Neural crest cell (in vitro differentiated cells): ENCODE measurements around the gene S100A7. TPM values are rescaled to one million over a fixed set of nuclear protein-coding genes. Genes with fewer than 3 reads are reported as not detected.
"Not testable (repeated sequence)": the region's sequence is repeated elsewhere in the genome, so short reads cannot be mapped to it uniquely, and the experiment has no call there.

Experiments
- DNase-seq: peaks from one replicate; pipeline ENCODE4 v3.0.0; 2021; ENCODE audit warnings: low read depth, mixed read lengths, low spot score
- H3K27ac Mint-ChIP-seq: one replicate; pipeline ENCODE4 v1.8.0; 2021; ENCODE audit warnings: mild to moderate bottlenecking, mixed read lengths; ENCODE audit not compliant: unreplicated experiment
- H3K27me3 Mint-ChIP-seq: 2 replicates; pipeline ENCODE4 v1.8.0; 2021; ENCODE audit warnings: low read depth, mild to moderate bottlenecking, mixed read lengths
- H3K36me3 Mint-ChIP-seq: 2 replicates; pipeline ENCODE4 v1.8.0; 2021; ENCODE audit warnings: low read depth, mild to moderate bottlenecking, mixed read lengths
- H3K4me1 Mint-ChIP-seq: 2 replicates; pipeline ENCODE4 v1.8.0; 2021; ENCODE audit warnings: mixed read lengths
- H3K4me3 Mint-ChIP-seq: one replicate; pipeline ENCODE4 v1.8.0; 2021; ENCODE audit warnings: mild to moderate bottlenecking, mixed read lengths
- H3K9me3 Mint-ChIP-seq: 2 replicates; pipeline ENCODE4 v1.8.0; 2021; ENCODE audit warnings: mixed read lengths
- total RNA-seq: library from RNA; stranded (reverse); gene quantifications from 2 replicates; pipeline ENCODE4 v1.2.1, GENCODE V29; 2021
- TF ChIP-seq, protein P1 (sequence below): fragments of 200-600 bp; sonication (generic); conservative IDR thresholded peaks from 2 replicates; pipeline ENCODE4 v1.5.0; 2021; ENCODE audit warnings: antibody characterized with exemption, mild to moderate bottlenecking

Gene S100A7
- total RNA-seq, 1 donor from 2014 or later: not detected

GRCh38 chr1:153415850-153416570 lies 44.4 kb downstream of the S100A7 start, which contains the start of gene S100A7A:
S100A7A (plus strand) TSS chr1:153416520; CDS start chr1:153418083, 1,563 bp downstream.
- H3K4me3 Mint-ChIP-seq: no peak within 1 kb of the TSS
- H3K9me3 Mint-ChIP-seq: no peaks in the 10 kb centered on the region
- no peaks in the 10 kb centered on the region for H3K4me1 Mint-ChIP-seq
- H3K27me3 Mint-ChIP-seq: peaks cover 31% of the 10 kb centered on the region
- H3K27ac Mint-ChIP-seq: no peak within 1 kb of the TSS
- no peaks in the 10 kb centered on the region for H3K36me3 Mint-ChIP-seq
- DNase-seq: no peak
- TF ChIP-seq, protein P1, sequence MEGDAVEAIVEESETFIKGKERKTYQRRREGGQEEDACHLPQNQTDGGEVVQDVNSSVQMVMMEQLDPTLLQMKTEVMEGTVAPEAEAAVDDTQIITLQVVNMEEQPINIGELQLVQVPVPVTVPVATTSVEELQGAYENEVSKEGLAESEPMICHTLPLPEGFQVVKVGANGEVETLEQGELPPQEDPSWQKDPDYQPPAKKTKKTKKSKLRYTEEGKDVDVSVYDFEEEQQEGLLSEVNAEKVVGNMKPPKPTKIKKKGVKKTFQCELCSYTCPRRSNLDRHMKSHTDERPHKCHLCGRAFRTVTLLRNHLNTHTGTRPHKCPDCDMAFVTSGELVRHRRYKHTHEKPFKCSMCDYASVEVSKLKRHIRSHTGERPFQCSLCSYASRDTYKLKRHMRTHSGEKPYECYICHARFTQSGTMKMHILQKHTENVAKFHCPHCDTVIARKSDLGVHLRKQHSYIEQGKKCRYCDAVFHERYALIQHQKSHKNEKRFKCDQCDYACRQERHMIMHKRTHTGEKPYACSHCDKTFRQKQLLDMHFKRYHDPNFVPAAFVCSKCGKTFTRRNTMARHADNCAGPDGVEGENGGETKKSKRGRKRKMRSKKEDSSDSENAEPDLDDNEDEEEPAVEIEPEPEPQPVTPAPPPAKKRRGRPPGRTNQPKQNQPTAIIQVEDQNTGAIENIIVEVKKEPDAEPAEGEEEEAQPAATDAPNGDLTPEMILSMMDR: no peak

- not testable (repeated sequence) for H3K4me3 Mint-ChIP-seq, H3K36me3 Mint-ChIP-seq, H3K4me1 Mint-ChIP-seq, H3K27ac Mint-ChIP-seq, H3K9me3 Mint-ChIP-seq, DNase-seq
- H3K27me3 Mint-ChIP-seq: peaks cover 32% of the 10 kb centered on the region
Measured at GRCh38 chr1:153413961-153414360, 46.5 kb downstream of the S100A7 start.

Other genes starting within 250 kb of the S100A7 start
- gene PRR9, start 243.1 kb downstream of the S100A7 start, total RNA-seq: not detected in 2 replicates
- not detected in 2 replicates for gene LORICRIN, start 201.0 kb downstream of the S100A7 start, total RNA-seq
- not detected in 2 replicates for gene PGLYRP3, start 147.7 kb downstream of the S100A7 start, total RNA-seq
- not detected in 2 replicates for gene PGLYRP4, start 111.8 kb downstream of the S100A7 start, total RNA-seq
- not detected in 2 replicates for gene S100A9, start 102.8 kb downstream of the S100A7 start, total RNA-seq
- gene S100A12, start 85.0 kb downstream of the S100A7 start, total RNA-seq: not detected in 2 replicates
- not detected in 2 replicates for gene S100A8, start 69.6 kb downstream of the S100A7 start, total RNA-seq
- gene S100A7A, start 44.1 kb downstream of the S100A7 start, total RNA-seq: not detected in 2 replicates
- not detected in 2 replicates for gene S100A6, start 75.3 kb upstream of the S100A7 start, total RNA-seq
- not detected in 2 replicates for gene S100A5, start 80.3 kb upstream of the S100A7 start, total RNA-seq
- gene S100A4, start 85.2 kb upstream of the S100A7 start, total RNA-seq: 10.3 and 11.7 TPM in 2 replicates
- gene S100A3, start 88.6 kb upstream of the S100A7 start, total RNA-seq: not detected in 2 replicates
- not detected in 2 replicates for gene S100A2, start 105.2 kb upstream of the S100A7 start, total RNA-seq
- gene S100A16, start 152.5 kb upstream of the S100A7 start, total RNA-seq: 5.3 and 7.1 TPM in 2 replicates
- gene S100A14, start 155.7 kb upstream of the S100A7 start, total RNA-seq: not detected in 2 replicates
- 30.2 and 33.7 TPM in 2 replicates for gene S100A13, start 166.9 kb upstream of the S100A7 start, total RNA-seq
- gene S100A1, start 167.8 kb upstream of the S100A7 start, total RNA-seq: not detected in 2 replicates
- gene CHTOP, start 173.4 kb upstream of the S100A7 start, total RNA-seq: 132 and 136 TPM in 2 replicates
- gene SNAPIN, start 198.1 kb upstream of the S100A7 start, total RNA-seq: 52.8 and 55.4 TPM in 2 replicates
- 404 and 407 TPM in 2 replicates for gene ILF2, start 210.3 kb upstream of the S100A7 start, total RNA-seq
- 0.57 and 0.93 TPM in 2 replicates for gene NPR1, start 218.0 kb upstream of the S100A7 start, total RNA-seq